KMS-11 (cell line): ENCODE results near the gene ACP7.

ENCODE experiments used
- H2AFZ ChIP-seq: fragments of 200-600 bp; sonication (generic); 2 replicates; pipeline ENCODE4 v1.6.1; 2016; ENCODE audit warnings: antibody characterized with exemption, mixed run types, low read depth
- H3K27ac ChIP-seq: fragments of 200-600 bp; sonication (generic); 2 replicates; pipeline ENCODE4 v1.6.1; 2016; ENCODE audit warnings: mild to moderate bottlenecking, mixed run types
- H3K27me3 ChIP-seq: fragments of 200-600 bp; sonication (generic); 2 replicates; pipeline ENCODE4 v1.6.1; 2017; ENCODE audit warnings: mild to moderate bottlenecking, low read depth, mixed run types, moderate library complexity; ENCODE audit not compliant: insufficient read depth
- H3K36me3 ChIP-seq: fragments of 200-600 bp; sonication (generic); 2 replicates; pipeline ENCODE4 v1.6.1; 2017; ENCODE audit warnings: mild to moderate bottlenecking, mixed run types; ENCODE audit not compliant: insufficient read depth
- H3K4me1 ChIP-seq: fragments of 200-600 bp; sonication (generic); 2 replicates; pipeline ENCODE4 v1.6.1; 2016; ENCODE audit warnings: mild to moderate bottlenecking, low read depth, mixed run types; ENCODE audit not compliant: poor library complexity, severe bottlenecking
- H3K4me2 ChIP-seq: fragments of 200-600 bp; sonication (generic); 2 replicates; pipeline ENCODE4 v1.7.0; 2016; ENCODE audit warnings: mild to moderate bottlenecking, mixed run types
- H3K4me3 ChIP-seq: fragments of 200-600 bp; sonication (generic); IDR thresholded peaks from 2 replicates; pipeline ENCODE4 v1.6.1; 2017; ENCODE audit warnings: low read depth, low read length, mixed read lengths; ENCODE audit not compliant: insufficient read depth
- H3K79me2 ChIP-seq: fragments of 200-600 bp; sonication (generic); 2 replicates; pipeline ENCODE4 v1.6.1; 2016; ENCODE audit warnings: low read depth, mixed run types; ENCODE audit not compliant: insufficient read depth
- H3K9ac ChIP-seq: fragments of 200-600 bp; sonication (generic); 2 replicates; pipeline ENCODE4 v1.6.1; 2016; ENCODE audit warnings: mild to moderate bottlenecking, mixed run types
- H4K20me1 ChIP-seq: fragments of 200-600 bp; sonication (generic); 2 replicates; pipeline ENCODE4 v1.6.1; 2016; ENCODE audit warnings: mild to moderate bottlenecking, mixed run types; ENCODE audit not compliant: insufficient read depth
- CTCF ChIP-seq: fragments of 200-600 bp; sonication (generic); conservative IDR thresholded peaks from 2 replicates; pipeline ENCODE4 v1.6.1; 2017; ENCODE audit warnings: low read depth, mild to moderate bottlenecking, antibody characterized with exemption, low read length, moderate library complexity, mixed read lengths

The ACP7 gene

DNA sequence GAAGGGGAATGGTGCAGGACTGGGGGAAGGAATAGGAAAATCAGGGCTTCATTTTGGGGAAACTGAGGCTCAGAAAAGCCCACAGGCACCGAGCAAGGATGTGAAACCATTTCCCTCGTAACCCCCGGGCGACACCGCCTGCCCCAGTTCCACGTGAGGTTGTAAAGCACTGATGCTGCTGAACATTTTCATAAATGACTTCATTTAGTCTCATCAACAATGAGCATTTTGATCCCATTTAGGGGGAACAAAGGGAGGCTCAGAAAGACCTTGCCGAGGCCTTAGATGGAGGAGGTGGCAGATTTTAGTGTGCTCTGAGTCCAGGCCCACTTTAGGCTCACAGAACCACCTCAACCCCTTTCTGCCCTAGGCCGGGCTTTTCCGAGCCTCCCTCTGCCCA, 31.3 kb upstream of the ACP7 start:
- H3K4me3 ChIP-seq: no peak overlapping the region
- TF ChIP-seq CTCF: no peak
- H3K27ac ChIP-seq: no peak overlapping the region
- H3K9ac ChIP-seq: no peak overlapping the region
- no peak overlapping the region for H2AFZ ChIP-seq
- no peaks in the 10 kb centered on the region for H3K79me2 ChIP-seq
- no peaks in the 10 kb centered on the region for H4K20me1 ChIP-seq
- no peaks in the 10 kb centered on the region for H3K4me1 ChIP-seq
- H3K36me3 ChIP-seq: no peaks in the 10 kb centered on the region
- H3K4me2 ChIP-seq: no peak overlapping the region
- H3K27me3 ChIP-seq: no peaks in the 10 kb centered on the region

DNA sequence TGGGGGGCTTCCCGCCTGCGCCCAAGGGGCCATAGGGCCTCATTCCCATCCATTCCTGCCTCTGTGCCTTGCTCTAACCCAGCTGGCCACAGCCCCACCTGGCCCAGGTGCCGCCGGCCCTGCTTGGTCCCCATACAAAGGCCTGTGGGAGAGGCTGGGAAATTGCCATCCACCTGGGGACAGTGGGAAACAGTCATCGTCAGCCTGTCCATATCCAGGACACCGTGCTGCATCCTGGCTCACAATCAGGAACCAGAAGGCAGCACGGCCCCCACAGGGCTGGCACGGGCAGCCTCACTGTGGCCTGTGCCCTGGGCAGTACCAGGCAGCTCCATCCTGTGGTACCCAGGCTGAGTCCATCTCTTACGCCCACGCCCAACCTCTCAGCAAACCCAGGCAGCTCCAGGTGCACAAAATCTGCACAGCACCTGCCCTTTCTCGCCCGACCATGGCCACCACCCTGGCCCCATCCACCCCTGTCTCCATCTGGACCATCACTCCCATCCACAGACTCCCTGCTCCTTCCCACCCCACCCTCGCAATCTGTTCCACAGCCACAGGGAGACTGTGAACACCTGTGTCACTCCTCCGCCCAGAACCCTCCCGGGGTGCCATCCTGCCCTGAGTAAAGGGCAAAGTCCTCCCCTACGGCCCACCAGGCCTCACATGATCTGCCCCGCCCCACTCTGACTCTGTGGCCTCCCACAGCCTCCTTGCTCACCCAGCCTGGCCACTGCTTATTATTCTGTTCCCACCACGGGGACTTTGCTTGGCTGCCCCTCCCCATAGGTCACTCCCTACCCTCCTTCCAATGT, 30.7 kb upstream of the ACP7 start:
- Histone ChIP-seq H3K9ac (no peak overlapping the region), H4K20me1 (no peaks in the 10 kb centered on the region), H3K36me3 (no peaks in the 10 kb centered on the region), H3K4me1 (no peaks in the 10 kb centered on the region), H3K79me2 (no peaks in the 10 kb centered on the region), H3K4me3 (no peak overlapping the region), H2AFZ (no peak overlapping the region), H3K27me3 (no peaks in the 10 kb centered on the region), H3K4me2 (no peak overlapping the region), H3K27ac (no peak overlapping the region)
- TF ChIP-seq CTCF: no peak

DNA sequence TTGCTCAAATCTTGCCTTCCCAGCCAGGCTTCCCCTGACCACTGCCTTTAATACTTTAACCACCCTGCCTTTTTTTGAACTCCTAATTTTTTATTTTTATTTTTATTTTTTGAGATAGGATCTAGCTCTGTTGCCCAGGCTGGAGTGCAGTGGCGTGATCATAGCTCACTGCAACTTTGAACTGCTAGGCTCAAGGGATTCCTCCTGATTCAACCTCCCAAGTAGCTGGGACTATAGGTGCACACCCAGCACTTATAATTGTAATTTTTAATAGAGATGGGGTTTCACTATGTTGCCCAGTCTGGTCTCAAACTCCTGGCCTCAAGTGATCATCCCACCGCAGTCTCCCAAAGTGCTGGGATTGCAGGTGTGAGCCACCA, 30.1 kb upstream of the ACP7 start:
- no peak for TF ChIP-seq CTCF
- Histone ChIP-seq H3K4me2 (no peak overlapping the region), H4K20me1 (no peaks in the 10 kb centered on the region), H3K27me3 (no peaks in the 10 kb centered on the region), H3K4me3 (no peak overlapping the region), H3K36me3 (no peaks in the 10 kb centered on the region), H2AFZ (no peak overlapping the region), H3K27ac (no peak overlapping the region), H3K4me1 (no peaks in the 10 kb centered on the region), H3K79me2 (no peaks in the 10 kb centered on the region), H3K9ac (no peak overlapping the region)

GRCh38 chr19:39057615-39058014, 26.6 kb upstream of the ACP7 start:
- H3K4me1 ChIP-seq: no peaks in the 10 kb centered on the region
- H3K36me3 ChIP-seq: no peaks in the 10 kb centered on the region
- H3K4me2 ChIP-seq: no peak overlapping the region
- H3K27ac ChIP-seq: no peak overlapping the region
- H4K20me1 ChIP-seq: no peaks in the 10 kb centered on the region
- no peaks in the 10 kb centered on the region for H3K27me3 ChIP-seq
- H2AFZ ChIP-seq: no peak overlapping the region
- no peak overlapping the region for H3K4me3 ChIP-seq
- TF ChIP-seq CTCF: no peak
- H3K79me2 ChIP-seq: no peaks in the 10 kb centered on the region
- H3K9ac ChIP-seq: no peak overlapping the region
